ENCODE measurements around the gene NAV2. TPM values are rescaled to one million over a fixed set of nuclear protein-coding genes. Genes with fewer than 3 reads are reported as not detected.

Gene NAV2
- polyA plus RNA-seq, 3 donors from 2014 or later = 0.66 TPM; not detected in 2

DNA sequence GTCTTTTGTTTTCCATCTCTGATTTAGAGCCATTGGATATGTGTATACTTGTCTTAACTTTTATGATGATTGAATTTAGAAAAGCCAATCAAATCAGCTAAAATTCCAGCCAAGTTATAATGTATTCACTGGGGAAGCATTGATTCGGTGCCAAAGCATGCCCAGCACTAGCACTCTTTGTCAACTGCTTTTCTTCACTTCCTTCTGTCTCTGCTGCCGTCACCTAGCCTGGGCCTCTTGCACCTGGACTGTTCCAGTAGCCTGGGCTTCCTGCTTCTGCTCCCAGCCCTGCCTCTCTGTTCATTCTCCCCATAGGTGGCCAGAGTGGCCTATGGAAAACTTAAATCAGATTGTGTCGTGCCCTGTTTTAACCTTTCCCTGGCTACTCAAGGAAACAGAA, 80.7 kb downstream of the NAV2 start:
- Mint-ChIP-seq H3K4me1 (no peaks in the 10 kb centered on the region), H3K36me3 (no peaks in the 10 kb centered on the region), H3K9me3 (peaks cover 0 to 2% (median 0%) of the 10 kb centered on the region in 6 donors), H3K27me3 (ENCODE audit: low read depth in 3 of 3) (peaks cover 0 to 8% (median 3%) of the 10 kb centered on the region in 3 donors), H3K4me3 (no peak overlapping the region), H3K27ac (no peak overlapping the region)
- DNase-seq = no peak

DNA sequence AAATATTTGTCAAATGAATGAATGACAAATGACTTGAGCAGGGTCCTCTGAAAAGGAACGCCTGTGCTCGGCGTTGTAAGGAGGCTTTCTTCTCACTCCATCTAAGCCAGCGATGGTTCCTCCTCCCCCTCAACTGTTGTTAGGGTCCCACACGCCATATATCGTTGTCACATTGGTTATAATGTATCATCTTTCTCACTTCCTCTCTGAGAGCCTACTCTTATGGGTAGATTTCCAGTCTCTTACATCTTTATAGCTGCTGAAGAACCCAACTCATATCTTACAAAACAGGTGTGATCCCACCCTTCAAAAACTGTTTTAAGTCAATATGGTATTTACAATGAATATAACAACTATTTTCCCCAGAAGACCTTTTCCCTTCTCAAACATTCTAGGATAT, 81.5 kb downstream of the NAV2 start:
- no peak overlapping the region for H3K4me3 Mint-ChIP-seq
- no peaks in the 10 kb centered on the region for H3K36me3 Mint-ChIP-seq
- H3K4me1 Mint-ChIP-seq = no peaks in the 10 kb centered on the region
- peaks cover 0 to 2% (median 0%) of the 10 kb centered on the region in 6 donors for H3K9me3 Mint-ChIP-seq
- H3K27me3 Mint-ChIP-seq (ENCODE audit: low read depth in 3 of 3) = peaks cover 0 to 8% (median 5%) of the 10 kb centered on the region in 3 donors
- DNase-seq = no peak
- no peak overlapping the region for H3K27ac Mint-ChIP-seq

DNA sequence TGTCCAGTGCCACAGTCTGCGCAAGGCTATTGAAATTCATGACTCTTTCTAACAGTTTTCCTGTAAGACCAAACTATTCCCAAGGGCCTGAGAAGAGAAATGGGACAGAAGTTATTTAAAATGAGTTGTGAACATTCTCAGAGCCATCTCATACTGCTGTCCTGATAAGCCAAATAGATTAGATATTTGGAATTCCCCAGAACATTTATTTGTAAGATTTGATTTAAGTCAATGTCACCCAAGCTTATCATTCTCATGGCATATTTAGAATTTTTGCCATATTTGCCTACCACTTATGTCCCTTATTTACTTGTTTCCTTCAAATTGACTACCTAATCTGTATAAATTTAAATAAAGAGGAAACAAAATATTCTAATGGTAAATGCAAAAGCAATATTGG, 82.4 kb downstream of the NAV2 start:
- H3K9me3 Mint-ChIP-seq = peaks cover 0 to 2% (median 0%) of the 10 kb centered on the region in 6 donors
- DNase-seq = no peak
- no peak overlapping the region for H3K27ac Mint-ChIP-seq
- H3K4me3 Mint-ChIP-seq = no peak overlapping the region
- no peaks in the 10 kb centered on the region for H3K4me1 Mint-ChIP-seq
- H3K27me3 Mint-ChIP-seq (ENCODE audit: low read depth in 3 of 3) = peaks cover 0 to 10% (median 5%) of the 10 kb centered on the region in 3 donors
- H3K36me3 Mint-ChIP-seq = no peaks in the 10 kb centered on the region

DNA sequence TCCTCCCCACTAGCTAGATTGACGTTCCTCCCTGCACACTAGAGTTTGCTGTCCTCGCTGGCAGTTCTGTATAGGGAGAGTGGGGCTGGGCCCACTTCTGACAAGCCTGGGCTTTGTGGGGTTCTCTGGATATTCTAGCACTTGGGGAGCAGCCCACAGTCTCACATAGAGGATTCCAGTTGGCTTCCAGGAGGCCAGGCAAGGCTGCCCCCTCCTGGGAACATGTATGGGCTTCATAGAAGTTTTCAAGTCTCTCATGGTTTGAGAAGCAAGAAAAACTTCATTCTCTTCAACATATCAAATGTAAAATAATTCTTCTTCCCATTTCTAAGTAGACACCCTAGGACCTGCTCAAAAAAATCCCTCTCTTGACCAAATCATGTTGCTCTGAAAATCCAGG, 87.5 kb downstream of the NAV2 start:
- Mint-ChIP-seq H3K4me1 (no peaks in the 10 kb centered on the region), H3K36me3 (no peaks in the 10 kb centered on the region), H3K9me3 (peaks cover 0 to 2% (median 0%) of the 10 kb centered on the region in 6 donors), H3K27ac (no peak overlapping the region), H3K4me3 (no peak overlapping the region), H3K27me3 (ENCODE audit: low read depth in 3 of 3) (peaks cover 3 to 10% (median 9%) of the 10 kb centered on the region in 3 donors)
- no peak for DNase-seq

DNA sequence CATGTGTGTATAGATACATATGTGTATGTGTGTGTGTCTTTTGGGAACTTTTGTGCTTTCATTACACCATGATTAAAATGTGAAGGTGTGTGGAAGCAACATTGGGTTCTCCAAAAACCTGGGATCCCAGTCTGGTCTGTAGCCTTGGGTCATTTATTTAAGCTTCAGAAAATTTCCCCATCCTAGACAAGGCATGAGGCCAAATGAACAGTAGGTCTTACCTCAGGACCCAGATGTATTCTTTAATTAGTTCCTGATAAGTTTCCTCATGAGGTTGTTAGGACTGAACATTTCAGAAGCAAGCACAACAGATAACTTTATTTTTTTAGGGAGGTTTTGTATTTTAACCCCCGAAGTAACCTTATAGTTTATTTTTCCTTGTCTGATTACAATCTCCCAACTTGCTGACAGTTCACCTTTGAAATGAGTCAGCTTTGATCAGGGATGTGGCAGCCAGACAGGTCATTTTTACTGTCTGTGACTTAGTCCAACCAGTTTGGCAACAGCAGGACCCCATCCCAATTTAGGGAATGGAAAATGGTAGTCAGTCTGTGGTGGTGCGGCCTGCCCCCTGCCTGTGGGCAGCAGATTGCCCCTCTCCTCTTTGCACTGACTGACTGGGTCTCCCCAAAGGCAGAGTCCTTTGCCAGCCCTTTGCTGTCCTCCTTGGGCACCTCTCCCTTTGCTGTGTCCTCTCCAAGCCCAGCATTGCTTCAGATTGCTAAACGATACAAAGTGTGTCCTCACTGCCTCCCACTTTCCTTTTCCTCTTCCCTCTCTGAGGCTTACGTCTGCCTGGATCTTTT, 88.3 kb downstream of the NAV2 start:
- no peaks in the 10 kb centered on the region for H3K36me3 Mint-ChIP-seq
- no peak overlapping the region for H3K4me3 Mint-ChIP-seq
- peaks cover 4 to 10% (median 10%) of the 10 kb centered on the region in 3 donors for H3K27me3 Mint-ChIP-seq (ENCODE audit: low read depth in 3 of 3)
- no peaks in the 10 kb centered on the region for H3K4me1 Mint-ChIP-seq
- peaks cover 0 to 2% (median 0%) of the 10 kb centered on the region in 6 donors for H3K9me3 Mint-ChIP-seq
- DNase-seq = no peak
- H3K27ac Mint-ChIP-seq = no peak overlapping the region

DNA sequence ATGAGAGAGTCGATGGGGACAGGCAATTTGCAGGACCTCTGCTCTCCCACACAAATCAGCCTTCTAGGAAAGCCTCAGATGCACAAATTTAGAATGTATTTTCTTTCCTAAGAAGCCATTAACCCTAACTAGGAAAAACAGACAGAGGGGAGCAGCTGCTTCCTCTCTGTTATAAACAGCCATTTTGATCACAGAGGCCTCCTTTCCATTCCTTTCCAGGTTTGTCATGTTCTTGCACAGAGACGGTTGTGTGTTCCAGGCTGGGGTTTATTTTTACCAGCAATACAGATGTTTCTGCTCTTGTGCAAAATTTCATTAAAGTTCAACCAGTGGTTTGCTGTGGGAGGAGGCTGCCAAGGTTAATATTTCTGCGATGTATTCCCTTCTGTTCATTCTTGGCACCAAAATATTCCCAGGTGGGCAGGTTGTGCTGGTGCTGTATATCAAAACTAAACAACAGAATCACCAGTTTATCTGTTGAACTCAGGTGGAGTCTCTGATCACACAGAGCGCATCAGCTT, 90.2 kb downstream of the NAV2 start:
- H3K4me1 Mint-ChIP-seq = no peaks in the 10 kb centered on the region
- H3K27me3 Mint-ChIP-seq (ENCODE audit: low read depth in 3 of 3) = peaks cover 4 to 8% (median 6%) of the 10 kb centered on the region in 3 donors
- DNase-seq = no peak
- H3K9me3 Mint-ChIP-seq = no peaks in the 10 kb centered on the region
- no peaks in the 10 kb centered on the region for H3K36me3 Mint-ChIP-seq
- H3K27ac Mint-ChIP-seq = no peak overlapping the region
- no peak overlapping the region for H3K4me3 Mint-ChIP-seq

DNA sequence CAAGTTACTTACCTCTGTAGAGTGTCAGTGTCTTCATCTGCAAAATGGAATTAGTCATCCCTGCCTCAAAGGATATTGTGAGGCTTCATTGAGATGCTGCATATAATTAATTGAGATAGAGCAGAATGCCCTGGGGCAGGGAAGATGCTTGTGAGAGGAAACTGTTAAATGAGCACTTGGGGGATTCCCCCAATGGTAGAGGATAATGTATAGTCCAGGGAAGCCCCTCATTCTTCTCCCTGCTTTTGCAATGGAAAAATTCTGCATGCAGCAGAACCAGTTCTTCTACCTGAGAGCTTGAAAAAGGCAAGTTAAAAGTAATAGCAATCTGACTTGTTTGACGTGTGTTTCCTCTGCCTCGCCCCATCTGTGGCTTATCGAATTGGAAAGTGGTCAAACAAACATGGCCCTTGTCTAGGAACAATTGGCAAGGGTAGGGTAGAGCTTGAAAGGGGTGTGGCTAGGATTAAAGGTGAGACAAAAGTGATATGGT, 90.9 kb downstream of the NAV2 start:
- Mint-ChIP-seq H3K4me1 (no peaks in the 10 kb centered on the region), H3K4me3 (no peak overlapping the region), H3K27me3 (ENCODE audit: low read depth in 3 of 3) (peaks cover 2 to 4% (median 4%) of the 10 kb centered on the region in 3 donors), H3K36me3 (no peaks in the 10 kb centered on the region), H3K9me3 (no peaks in the 10 kb centered on the region), H3K27ac (no peak overlapping the region)
- DNase-seq = no peak

DNA sequence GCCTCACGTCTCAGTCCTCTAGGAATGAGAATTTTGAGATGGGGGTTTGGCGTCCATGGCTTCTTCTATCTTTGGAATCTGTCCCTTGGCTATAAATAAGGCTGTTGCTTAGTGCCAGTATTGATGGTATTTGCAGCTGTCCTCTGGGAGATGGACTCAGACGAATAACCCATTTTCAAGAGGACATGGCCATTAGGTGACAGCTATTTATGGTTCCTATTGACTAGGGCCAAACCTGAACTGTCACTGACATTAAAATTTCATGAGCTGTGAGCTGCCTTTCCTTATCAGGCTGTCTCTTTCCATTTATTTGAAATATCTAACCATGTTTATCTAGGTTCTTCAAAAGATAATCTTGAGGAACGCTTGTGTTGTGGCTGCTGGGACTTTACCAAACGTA, 92.7 kb downstream of the NAV2 start:
- no peaks in the 10 kb centered on the region for H3K4me1 Mint-ChIP-seq
- H3K36me3 Mint-ChIP-seq = no peaks in the 10 kb centered on the region
- no peak overlapping the region for H3K4me3 Mint-ChIP-seq

DNA sequence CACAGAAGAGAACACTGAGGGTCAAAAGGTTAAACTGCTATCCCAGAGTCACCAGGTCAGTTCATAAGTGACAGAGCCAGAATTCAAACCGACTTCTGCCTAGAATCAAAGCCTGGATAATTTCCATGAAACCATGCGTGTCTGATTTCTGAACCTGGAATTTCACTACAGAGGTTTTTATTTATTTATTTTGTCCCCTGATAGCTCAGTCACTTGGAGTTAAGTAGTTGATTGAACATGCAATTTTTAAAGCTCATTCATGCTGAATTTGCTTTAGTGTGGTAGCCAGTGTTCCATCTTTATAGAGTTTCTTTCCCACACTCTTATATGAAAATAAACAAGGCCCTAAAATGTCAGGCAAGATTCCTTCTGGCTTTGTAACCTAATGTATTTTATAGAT, 93.2 kb downstream of the NAV2 start:
- Mint-ChIP-seq H3K4me3 (no peak overlapping the region), H3K4me1 (no peaks in the 10 kb centered on the region), H3K9me3 (no peaks in the 10 kb centered on the region), H3K36me3 (no peaks in the 10 kb centered on the region), H3K27ac (no peak overlapping the region), H3K27me3 (ENCODE audit: low read depth in 3 of 3) (peaks cover 0 to 4% (median 4%) of the 10 kb centered on the region in 3 donors)
- no peak for DNase-seq

More for the DNA sequence above, 92.7 kb downstream of the NAV2 start:
- peaks cover 0 to 4% (median 4%) of the 10 kb centered on the region in 3 donors for H3K27me3 Mint-ChIP-seq (ENCODE audit: low read depth in 3 of 3)
- DNase-seq = no peak
- no peak overlapping the region for H3K27ac Mint-ChIP-seq
- H3K9me3 Mint-ChIP-seq = no peaks in the 10 kb centered on the region

DNA sequence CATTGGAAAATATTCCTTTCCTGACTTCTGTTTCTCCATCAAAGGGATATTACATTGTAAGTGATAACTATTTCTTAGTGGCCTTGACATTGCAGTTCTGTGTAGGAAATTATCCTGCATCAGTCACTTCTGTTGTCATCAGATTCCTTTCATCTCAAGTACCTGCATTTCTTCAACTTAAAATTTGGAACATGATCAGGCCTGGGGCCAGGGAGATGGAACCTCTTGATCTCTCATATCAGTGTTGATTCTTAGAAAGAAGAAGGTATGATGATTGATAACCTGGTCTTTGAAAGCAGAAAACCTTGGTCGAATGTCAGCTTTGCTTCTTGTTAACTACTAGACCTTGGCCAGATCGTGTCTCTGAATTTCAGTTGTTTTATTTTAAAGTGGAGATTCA, 93.6 kb downstream of the NAV2 start:
- no peak for DNase-seq
- no peaks in the 10 kb centered on the region for H3K36me3 Mint-ChIP-seq
- no peak overlapping the region for H3K4me3 Mint-ChIP-seq
- H3K27me3 Mint-ChIP-seq (ENCODE audit: low read depth in 3 of 3) = peaks cover 0 to 4% (median 4%) of the 10 kb centered on the region in 3 donors
- no peaks in the 10 kb centered on the region for H3K9me3 Mint-ChIP-seq
- no peak overlapping the region for H3K27ac Mint-ChIP-seq
- H3K4me1 Mint-ChIP-seq = no peaks in the 10 kb centered on the region

DNA sequence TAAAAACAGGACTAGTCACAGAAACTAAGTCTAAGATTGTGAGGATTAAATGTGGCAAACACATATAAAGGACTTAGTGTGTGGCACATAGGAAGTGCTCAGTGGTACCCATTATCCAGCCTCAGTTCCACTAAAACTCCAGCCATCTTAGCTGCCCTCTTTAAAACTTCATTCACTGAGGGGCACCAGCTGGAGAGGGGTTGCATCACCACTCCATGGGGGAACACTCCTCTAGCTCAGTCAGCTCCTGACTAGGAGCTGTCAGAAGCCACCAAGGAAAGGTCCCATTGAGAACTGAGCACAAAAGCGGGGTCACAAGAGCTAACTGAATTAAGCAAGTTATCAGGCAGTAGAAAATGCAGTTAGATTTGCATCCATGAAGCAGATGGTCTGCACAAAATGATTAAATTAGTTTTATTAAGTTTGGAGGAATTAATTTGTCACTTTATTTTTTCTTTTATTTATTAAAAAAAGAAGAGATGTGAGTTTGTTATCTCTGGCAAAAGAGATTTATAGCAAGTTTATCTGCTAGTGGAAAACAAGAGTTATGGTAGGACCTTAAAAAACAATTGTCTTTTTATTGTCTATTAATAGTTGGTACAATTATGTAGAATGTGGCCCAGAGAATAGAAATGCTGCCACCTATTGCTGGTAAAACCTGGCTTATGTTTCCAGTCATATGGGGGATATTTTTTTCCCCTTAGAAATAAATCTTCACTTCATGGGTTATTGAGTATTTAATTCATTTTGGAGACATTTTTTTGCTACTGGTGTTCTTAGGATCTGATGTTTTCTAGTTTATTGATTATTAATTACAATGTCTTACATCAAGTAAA, 95.7 kb downstream of the NAV2 start:
- Mint-ChIP-seq H3K27ac (no peak overlapping the region), H3K9me3 (no peaks in the 10 kb centered on the region), H3K27me3 (ENCODE audit: low read depth in 3 of 3) (peaks cover 0 to 4% (median 4%) of the 10 kb centered on the region in 3 donors), H3K4me1 (no peaks in the 10 kb centered on the region), H3K4me3 (no peak overlapping the region), H3K36me3 (no peaks in the 10 kb centered on the region)
- DNase-seq = no peak

DNA sequence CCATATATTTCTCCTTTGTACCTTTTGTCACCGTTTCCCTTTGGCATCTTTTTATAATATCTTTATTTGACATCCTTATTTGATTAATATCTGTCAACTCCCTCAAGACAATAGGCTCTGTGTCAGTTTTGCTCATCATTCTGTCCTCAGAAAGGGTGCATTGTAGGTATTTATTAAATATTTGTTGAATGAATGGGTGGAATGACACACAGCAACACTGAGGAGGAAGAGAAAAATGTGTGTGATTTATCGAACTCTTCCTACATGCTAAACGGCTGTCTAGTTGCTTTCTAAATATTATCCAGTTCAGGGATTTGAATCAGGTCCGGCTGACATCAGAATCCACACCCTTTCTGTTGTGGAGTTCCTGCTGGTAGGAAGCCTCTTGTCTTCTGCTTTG, 98.2 kb downstream of the NAV2 start:
- Mint-ChIP-seq H3K4me3 (no peak overlapping the region), H3K27ac (no peak overlapping the region), H3K4me1 (no peaks in the 10 kb centered on the region), H3K9me3 (no peaks in the 10 kb centered on the region), H3K27me3 (ENCODE audit: low read depth in 3 of 3) (no peaks in the 10 kb centered on the region), H3K36me3 (no peaks in the 10 kb centered on the region)
- no peak for DNase-seq

DNA sequence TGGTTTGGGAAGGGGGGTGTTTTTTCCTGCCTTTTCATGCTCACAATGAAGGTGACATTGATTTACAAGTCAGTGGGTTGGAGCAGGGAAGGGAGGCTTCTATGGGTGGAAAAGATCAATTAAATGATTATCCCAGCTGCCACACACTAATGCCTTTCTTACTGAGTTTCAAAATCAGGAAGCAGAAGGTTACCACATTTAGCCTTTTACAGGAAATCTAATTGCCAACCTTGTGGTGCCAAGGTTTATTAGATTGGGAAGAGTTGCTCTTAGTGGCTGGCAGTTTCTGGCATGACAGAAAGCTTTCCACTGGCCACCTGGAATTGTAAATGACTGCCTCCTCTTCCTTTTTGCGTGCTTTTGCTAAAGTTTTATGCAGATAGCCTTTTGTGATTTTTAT, 98.7 kb downstream of the NAV2 start:
- Mint-ChIP-seq H3K27me3 (ENCODE audit: low read depth in 3 of 3) (no peaks in the 10 kb centered on the region), H3K36me3 (no peaks in the 10 kb centered on the region), H3K4me1 (no peaks in the 10 kb centered on the region), H3K4me3 (no peak overlapping the region), H3K27ac (no peak overlapping the region), H3K9me3 (no peaks in the 10 kb centered on the region)
- DNase-seq = no peak

DNA sequence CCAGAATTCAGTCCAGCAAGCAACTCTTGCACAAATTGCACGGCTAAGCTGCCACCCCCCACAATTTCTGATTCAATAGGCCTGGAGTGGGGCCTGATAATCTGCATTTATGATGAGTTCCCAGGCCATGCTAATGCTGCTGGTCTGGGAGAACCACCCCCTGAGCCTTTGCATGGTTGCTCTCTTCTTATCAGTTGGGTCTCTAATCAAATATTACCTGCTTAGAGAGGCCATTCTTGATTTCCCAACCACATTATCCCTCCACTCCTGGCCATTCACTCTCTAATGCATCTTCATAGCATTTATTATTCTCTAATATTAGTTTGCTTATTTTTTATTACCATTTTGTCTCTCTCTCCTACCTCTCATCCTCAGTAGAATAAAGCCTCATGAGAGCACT, 99.5 kb downstream of the NAV2 start:
- H3K36me3 Mint-ChIP-seq = no peaks in the 10 kb centered on the region
- H3K9me3 Mint-ChIP-seq = no peaks in the 10 kb centered on the region
- H3K4me1 Mint-ChIP-seq = no peaks in the 10 kb centered on the region
- H3K27me3 Mint-ChIP-seq (ENCODE audit: low read depth in 3 of 3) = no peaks in the 10 kb centered on the region
- H3K4me3 Mint-ChIP-seq = no peak overlapping the region
- no peak for DNase-seq
- no peak overlapping the region for H3K27ac Mint-ChIP-seq
